HepG2 (cell line): ENCODE results near the gene THRB. TPM values are rescaled to one million over a fixed set of nuclear protein-coding genes. Genes with fewer than 3 reads are reported as not detected.

ENCODE experiments used
- ATAC-seq: fragments of 200-7000 bp; cut with Tn5 transposase; 3 replicates; pipeline ENCODE4 v1.9.1; 2020; ENCODE audit warnings: mild to moderate bottlenecking, moderate library complexity
- BruUV-seq: library from RNA; stranded (reverse); fragments of 400-500 nt; replicated peaks from 2 replicates; lab custom pipeline; 2021; lab: Mats Ljungman, UMichigan
- CTCF ChIA-PET: fragments of 300-600 bp; formaldehyde crosslinking; extraction: SDS; loops from one replicate; lab custom pipeline; 2021; ENCODE audit warnings: low total read pairs, inconsistent platforms, low intra/inter-chr PET ratio; lab: Yijun Ruan, JAX
- POLR2A ChIA-PET: fragments of 350-600 bp; sonication (Branson Sonifier 250); formaldehyde crosslinking; loops from one replicate; lab custom pipeline; 2020; ENCODE audit warnings: antibody characterized with exemption, inconsistent platforms; lab: Yijun Ruan, JAX
- DNase-seq: peaks from one replicate; pipeline ENCODE4 v3.0.0-alpha.2; 2015; ENCODE audit warnings: low spot score
- FAIRE-seq: peaks from 3 replicates; lab custom pipeline; 2011; peaks lifted over from hg19 to GRCh38; lab: Jason Lieb, UNC
- H2AFZ ChIP-seq: one replicate; pipeline ENCODE4 v1.6.1; 2011; ENCODE audit warnings: low read length, inconsistent platforms
- H3K27ac ChIP-seq: fragments of 300-600 bp; 3 replicates; pipeline ENCODE4 v1.8.0; 2011; ENCODE audit warnings: mixed run types, mild to moderate bottlenecking, mixed read lengths, low read length, inconsistent platforms; ENCODE audit not compliant: insufficient read depth; ENCODE audit errors: extremely low read length
- H3K27me3 ChIP-seq, 2 experiments: fragments of 200-600 bp in 1 of 2; 2 replicates in 1 of 2; 3 replicates in 1 of 2; pipeline versions ENCODE4 v1.6.0 to v1.8.0; 2011; ENCODE audit warnings: low read length in 2 of 2, mild to moderate bottlenecking in 2 of 2, moderate library complexity in 2 of 2, inconsistent platforms in 1 of 2; ENCODE audit not compliant: insufficient read depth in 2 of 2, control insufficient read depth in 1 of 2
- H3K36me3 ChIP-seq, 2 experiments: fragments of 200-600 bp in 1 of 2; replicated peaks in 1 of 2; 2 replicates in 1 of 2; 3 replicates in 1 of 2; pipeline versions ENCODE4 v1.5.1 to v1.8.0; 2011; ENCODE audit warnings: low read length in 2 of 2, inconsistent platforms in 1 of 2; ENCODE audit not compliant: insufficient read depth in 2 of 2, control insufficient read depth in 1 of 2
- H3K4me1 ChIP-seq: 2 replicates; pipeline ENCODE4 v1.5.1; 2012; ENCODE audit warnings: low read length, inconsistent platforms; ENCODE audit not compliant: insufficient read depth
- H3K4me2 ChIP-seq: 2 replicates; pipeline ENCODE4 v1.6.0; 2011; ENCODE audit warnings: low read depth, low read length, inconsistent platforms
- H3K4me3 ChIP-seq, 3 experiments: fragments of 200-600 bp in 1 of 3; sonication (generic), shearing (Covaris generic) in 1 of 3; replicated peaks in 1 of 3; 2 replicates each; pipeline ENCODE4 v1.5.1; 2011 to 2016; ENCODE audit warnings: low read length in 3 of 3, inconsistent platforms in 2 of 3, low read depth in 2 of 3, mild to moderate bottlenecking in 2 of 3, control low read depth in 1 of 3, mixed read lengths in 1 of 3; ENCODE audit not compliant: insufficient read depth in 1 of 3
- H3K79me2 ChIP-seq: one replicate; pipeline ENCODE4 v1.6.1; 2011; ENCODE audit warnings: low read length, inconsistent platforms; ENCODE audit not compliant: insufficient read depth
- H3K9ac ChIP-seq: 2 replicates; pipeline ENCODE4 v1.6.0; 2011; ENCODE audit warnings: mild to moderate bottlenecking, low read depth, low read length, inconsistent platforms; ENCODE audit not compliant: insufficient read depth
- H3K9me3 ChIP-seq: 2 replicates; pipeline ENCODE4 v1.5.1; 2012; ENCODE audit warnings: mild to moderate bottlenecking, low read length
- H4K20me1 ChIP-seq: 2 replicates; pipeline ENCODE4 v1.6.0; 2011; ENCODE audit warnings: inconsistent platforms, mild to moderate bottlenecking, low read length, moderate library complexity; ENCODE audit not compliant: insufficient read depth
- GLI4 ChIP-seq: sonication (generic); formaldehyde crosslinking; IDR thresholded peaks from 2 replicates; pipeline ENCODE4 v1.5.1; 2020; ENCODE audit warnings: missing genetic modification reagents, mild to moderate bottlenecking, moderate library complexity, borderline replicate concordance
- SRSF4 ChIP-seq: fragments of 200-400 bp; formaldehyde crosslinking; IDR thresholded peaks from one replicate; pipeline ENCODE4 v1.6.1; 2018; ENCODE audit warnings: mild to moderate bottlenecking, low read depth, low read length, moderate library complexity; ENCODE audit not compliant: poor library complexity, severe bottlenecking
- ZNF3 ChIP-seq: IDR thresholded peaks from 2 replicates; pipeline ENCODE4 v1.7.0; 2017; ENCODE audit warnings: inconsistent platforms
- ZNF552 ChIP-seq: sonication (generic); formaldehyde crosslinking; IDR thresholded peaks from 2 replicates; pipeline ENCODE4 v1.9.0; 2022; ENCODE audit warnings: missing genetic modification reagents, mild to moderate bottlenecking, borderline replicate concordance
- WGBS: methylation state at CpG from one replicate; pipeline ENCODE4 v1.1.6; 2017; ENCODE audit warnings: low lambda C conversion rate; 5-methylcytosine and 5-hydroxymethylcytosine counted together
- in situ Hi-C: cut with HindIII; loops from 2 replicates; pipeline ENCODE4 v1.10.0; 2017; ENCODE audit warnings: low pct_unique_long_range_greater_than_20kb; ENCODE audit not compliant: extremely low pct_ligation_motif_present
- intact Hi-C: fragments of 100-400 bp; cut with micrococcal nuclease; formaldehyde crosslinking; loops from one replicate; pipeline ENCODE4 v1.10.0; 2022; ENCODE audit not compliant: unreplicated experiment
- polyA plus RNA-seq, 8 experiments: library from polyadenylated mRNA; depleted of rRNA in 3 of 8; stranded (reverse) in 7 of 8; unstranded in 1 of 8; fragments of >200 nt; fragmentation: Illumina TruSeq in 4 of 8; extraction: Trizol in 4 of 8; gene quantifications; 2 replicates each; pipeline versions ENCODE4 v1.2.1 to v1.2.3, GENCODE V29; 2011 to 2016; ENCODE audit warnings: low read depth in 4 of 8, missing spikeins in 1 of 8, mixed read lengths in 1 of 8; ENCODE audit not compliant: insufficient read depth in 1 of 8
- total RNA-seq, 5 experiments: library from RNA; depleted of rRNA; stranded (reverse); fragments of >200 nt; fragmentation: Illumina TruSeq; extraction: Trizol; gene quantifications; 2 replicates each; pipeline ENCODE4 v1.2.3, GENCODE V29; 2016; ENCODE audit warnings: low read depth in 1 of 5

The THRB gene
- total and polyA plus RNA-seq, 2 of the 13 experiments (the other 11 are each of a cell fraction or from before 2014, with no cell fraction given) = 4.7 to 22.7 TPM

- 94% methylated on average over 1 of the region's 1 CpG for WGBS
- H3K79me2 ChIP-seq = no peaks in the 10 kb centered on the region
- no peaks in the 10 kb centered on the region for H3K4me1 ChIP-seq
- FAIRE-seq = no peak
- BruUV-seq = no TSS peak
- H3K4me2 ChIP-seq = no peak overlapping the region
- H4K20me1 ChIP-seq = no peaks in the 10 kb centered on the region
- TF ChIP-seq SRSF4 (no peak), ZNF3 (CRISPR knock-in tag) (no peak)
- no peak overlapping the region for H3K27ac ChIP-seq
- CTCF ChIA-PET = no interaction called here
- no peak overlapping the region for H3K4me3 ChIP-seq
- no peaks in the 10 kb centered on the region for H3K9me3 ChIP-seq
- POLR2A ChIA-PET = no interaction called here
- intact Hi-C loops (no loop called here), in situ Hi-C loops (no loop called here)
- no peaks in the 10 kb centered on the region for H3K27me3 ChIP-seq
- H2AFZ ChIP-seq = no peak overlapping the region
- peaks cover 1 to 42% of the 10 kb centered on the region in 2 experiments for H3K36me3 ChIP-seq
- no peak overlapping the region for H3K9ac ChIP-seq
- no peak for DNase-seq
- no peak for ATAC-seq
Measured at GRCh38 chr3:24138876-24139256, 355.8 kb downstream of the THRB start.

DNA sequence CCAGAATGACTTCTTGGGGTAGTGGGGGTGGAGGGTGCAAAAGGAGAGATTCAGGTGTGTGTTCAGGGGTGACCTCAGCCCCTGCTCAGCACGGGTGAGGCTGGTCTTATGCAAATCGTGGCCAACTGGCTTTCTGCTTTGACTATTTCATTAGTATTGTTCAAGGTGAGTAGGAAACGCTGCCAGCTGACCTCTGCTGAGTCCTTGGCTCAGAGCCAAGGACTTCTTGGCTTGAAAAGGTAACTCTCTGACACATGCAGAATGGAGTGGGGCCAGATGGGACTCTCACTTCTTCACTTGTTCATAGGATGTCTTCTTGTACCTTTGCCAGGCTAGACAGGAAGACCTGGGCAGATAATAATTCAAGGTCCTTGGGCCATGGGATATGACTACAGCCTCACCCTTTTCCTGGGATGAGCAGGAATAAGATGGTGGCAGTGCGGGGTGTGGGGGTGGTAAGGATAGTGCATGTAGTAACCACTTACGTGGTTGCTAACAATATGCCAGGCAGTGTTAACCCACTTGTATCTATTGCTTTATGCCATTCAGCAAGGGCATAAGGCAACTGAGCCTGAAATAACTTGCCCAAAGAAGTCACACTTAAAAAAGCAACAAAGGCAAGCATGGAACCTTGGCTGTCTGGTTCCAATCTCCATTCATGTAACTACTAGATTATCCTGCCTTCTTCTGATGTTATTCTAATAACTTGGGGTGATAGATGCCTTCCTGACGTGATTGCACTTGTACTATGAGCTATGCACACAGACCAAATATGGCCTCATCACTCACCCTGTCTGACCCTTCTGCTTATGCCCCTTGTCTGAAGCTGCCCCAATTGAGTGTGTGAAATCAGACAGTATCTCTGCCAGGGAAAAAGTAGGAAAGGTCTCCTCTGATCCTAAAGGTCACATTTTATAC is 356.4 kb downstream of the THRB start:
- H3K4me2 ChIP-seq = no peak overlapping the region
- FAIRE-seq = no peak
- 79% methylated on average over 6 of the region's 6 CpGs for WGBS
- no peak for TF ChIP-seq GLI4
- no peak for TF ChIP-seq ZNF552 (CRISPR knock-in tag)
- no peaks in the 10 kb centered on the region for H3K79me2 ChIP-seq
- H2AFZ ChIP-seq = no peak overlapping the region
- in situ Hi-C loops = no loop called here
- no peak for DNase-seq
- CTCF ChIA-PET = no interaction called here
- ATAC-seq = no peak
- BruUV-seq = no TSS peak
- POLR2A ChIA-PET = no interaction called here
- no peak overlapping the region for H3K4me3 ChIP-seq
- H3K9ac ChIP-seq = no peak overlapping the region
- no peaks in the 10 kb centered on the region for H4K20me1 ChIP-seq
- no peak overlapping the region for H3K27ac ChIP-seq
- H3K9me3 ChIP-seq = no peaks in the 10 kb centered on the region
- no peaks in the 10 kb centered on the region for H3K4me1 ChIP-seq
- H3K36me3 ChIP-seq = peaks cover 0 to 37% of the 10 kb centered on the region in 2 experiments
- intact Hi-C loops = no loop called here
- H3K27me3 ChIP-seq = no peaks in the 10 kb centered on the region
